T-helper 9 cell (primary cell): ENCODE results near the gene KCNJ5.

Experiments
- DNase-seq: peaks from one replicate; pipeline ENCODE4 v3.0.0-alpha.2; 2020

The KCNJ5 gene

DNA sequence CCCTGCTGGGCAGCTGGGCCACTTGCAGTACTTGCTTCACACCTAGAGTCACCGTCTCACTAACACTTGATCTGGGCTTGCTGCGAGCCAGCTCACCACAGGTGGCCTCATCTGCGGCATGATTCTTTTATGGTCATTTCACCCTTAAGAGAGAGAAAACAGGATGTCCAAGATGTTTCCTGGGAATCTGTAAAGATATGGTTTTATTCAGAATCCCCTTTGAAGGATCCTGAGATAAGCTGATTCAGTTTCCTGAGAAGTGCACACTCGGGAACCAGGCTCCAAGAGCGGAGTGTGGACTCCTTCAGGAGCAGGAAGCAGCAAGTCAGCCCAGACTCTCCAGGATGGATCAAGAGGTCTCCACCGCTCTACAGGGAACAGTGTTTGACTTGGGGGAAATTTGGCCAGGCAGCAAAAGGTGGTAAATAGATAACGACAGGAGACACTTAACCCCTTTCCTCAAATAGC is 73.3 kb downstream of the KCNJ5 start:
- DNase-seq, result no peak

DNA sequence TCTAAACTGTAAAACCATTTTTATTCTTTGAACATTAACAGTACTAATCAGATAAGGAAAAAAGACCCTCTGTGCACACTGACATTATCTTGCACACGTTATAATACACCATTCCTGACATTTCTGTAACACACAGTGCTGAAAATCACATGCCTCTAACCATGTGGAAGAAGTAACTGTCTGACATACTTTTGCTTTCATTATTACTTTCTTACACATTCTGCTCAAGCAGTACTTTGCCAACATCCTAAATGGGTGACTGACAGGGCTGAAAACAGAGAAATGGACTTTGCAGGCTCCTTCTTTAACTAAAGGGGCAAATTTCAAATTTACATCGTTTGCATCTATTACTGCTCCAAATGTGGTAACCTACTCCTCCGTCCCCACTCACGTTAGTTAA is 74.3 kb downstream of the KCNJ5 start:
- no peak for DNase-seq

DNA sequence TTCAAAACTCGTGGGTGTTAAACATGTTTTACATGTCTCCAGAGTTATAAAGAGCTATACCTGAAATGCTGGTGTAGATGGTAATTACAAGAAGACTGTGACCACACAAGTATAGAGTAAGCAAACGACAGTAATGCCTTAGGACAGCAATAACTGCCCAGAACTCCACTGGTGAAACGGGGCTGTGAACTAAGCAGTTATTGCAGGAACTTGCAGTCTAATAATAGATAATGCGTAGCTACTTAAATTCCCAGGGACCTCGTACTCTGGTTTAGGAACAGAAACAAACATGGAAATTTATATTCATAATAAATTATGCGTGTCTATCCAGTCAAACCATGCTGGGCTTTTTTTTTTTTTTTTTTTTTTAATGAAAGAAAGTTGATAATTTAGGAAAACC is 76.4 kb downstream of the KCNJ5 start:
- no peak for DNase-seq

DNA sequence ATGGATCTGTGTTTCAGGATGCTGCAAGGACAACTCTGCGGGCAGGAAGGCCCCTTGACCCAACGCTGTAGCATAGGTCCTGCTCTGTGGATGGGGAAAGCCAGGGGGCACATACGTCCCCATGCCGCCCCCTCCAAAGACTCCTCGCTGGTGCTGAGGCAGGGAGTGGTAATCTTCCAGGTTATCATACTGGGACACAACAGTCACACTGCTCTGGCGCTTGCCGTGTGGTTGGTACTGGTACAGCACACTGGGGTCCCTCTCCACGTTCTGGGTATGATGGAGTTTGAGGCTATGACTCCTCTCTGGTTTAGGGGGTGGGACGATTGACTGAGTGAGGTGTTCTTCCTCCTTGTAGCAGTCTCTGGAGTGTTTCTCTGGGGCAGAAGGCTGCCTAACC is 77.8 kb downstream of the KCNJ5 start:
- DNase-seq, result no peak
